K562 (cell line): Measurements from ENCODE around the gene CCL5. TPM values are rescaled to one million over a fixed set of nuclear protein-coding genes. Genes with fewer than 3 reads are reported as not detected.

Experiments used
- DDX20 ChIP-seq: fragments of 450-650 bp; IDR thresholded peaks from 2 replicates; pipeline ENCODE4 v1.6.1; 2016; ENCODE audit warnings: missing genetic modification characterization, low read depth, mild to moderate bottlenecking, missing compliant biosample characterization, moderate library complexity
- ELF2 ChIP-seq: fragments of 250-450 bp; sonication (Bioruptor Pico); IDR thresholded peaks from 2 replicates; pipeline ENCODE4 v1.5.0; 2021; ENCODE audit warnings: mild to moderate bottlenecking
- HINFP ChIP-seq: fragments of 450-650 bp; conservative IDR thresholded peaks from 2 replicates; pipeline ENCODE4 v1.6.1; 2016; ENCODE audit warnings: missing genetic modification characterization, low read depth, mild to moderate bottlenecking, control low read depth, missing compliant biosample characterization
- HNRNPUL1 ChIP-seq: fragments of 200-400 bp; formaldehyde crosslinking; IDR thresholded peaks from 2 replicates; pipeline ENCODE4 v1.6.1; 2017; ENCODE audit warnings: low read length
- MEF2D ChIP-seq: conservative IDR thresholded peaks from 2 replicates; pipeline ENCODE4 v1.6.1; 2016; ENCODE audit warnings: low read depth, missing genetic modification characterization, missing compliant biosample characterization
- NR2C2 ChIP-seq, 2 experiments: fragments of 200-800 bp in 1 of 2; sonication (Bioruptor generic) in 1 of 2; sonication (generic) in 1 of 2; formaldehyde crosslinking in 1 of 2; IDR thresholded peaks; 2 replicates each; pipeline versions ENCODE4 v1.6.1 to v1.8.0; 2016 to 2022; ENCODE audit warnings: mild to moderate bottlenecking in 1 of 2, missing compliant biosample characterization in 1 of 2, missing genetic modification characterization in 1 of 2, missing genetic modification reagents in 1 of 2
- NR4A1 ChIP-seq, 2 experiments: fragments of 250-450 bp in 1 of 2; fragments of 450-650 bp in 1 of 2; sonication (Bioruptor Pico) in 1 of 2; IDR thresholded peaks; 2 replicates each; pipeline versions ENCODE4 v1.4.0 to v1.6.1; 2016 to 2020; ENCODE audit warnings: mild to moderate bottlenecking in 2 of 2, missing compliant biosample characterization in 1 of 2, missing genetic modification characterization in 1 of 2, moderate library complexity in 1 of 2
- PML ChIP-seq: IDR thresholded peaks from 2 replicates; pipeline ENCODE4 v1.6.1; 2012; ENCODE audit warnings: low read length, inconsistent platforms
- SLC30A9 ChIP-seq: fragments of 250-450 bp; sonication (Bioruptor Pico); IDR thresholded peaks from 2 replicates; pipeline ENCODE4 v1.8.0; 2022; ENCODE audit warnings: mild to moderate bottlenecking, moderate library complexity
- SMAD3 ChIP-seq: fragments of 450-650 bp; formaldehyde crosslinking; conservative IDR thresholded peaks from 2 replicates; pipeline ENCODE4 v1.4.0; 2020; ENCODE audit warnings: mild to moderate bottlenecking
- SMAD4 ChIP-seq: fragments of 250-450 bp; sonication (Bioruptor Pico); conservative IDR thresholded peaks from 2 replicates; pipeline ENCODE4 v1.8.0; 2021; ENCODE audit warnings: inconsistent platforms, mild to moderate bottlenecking, moderate library complexity
- SMARCC2 ChIP-seq: fragments of 450-650 bp; IDR thresholded peaks from 2 replicates; pipeline ENCODE4 v1.6.1; 2017; ENCODE audit warnings: antibody characterized with exemption, moderate library complexity, mild to moderate bottlenecking, low read depth
- SRSF1 ChIP-seq: fragments of 200-400 bp; formaldehyde crosslinking; IDR thresholded peaks from 2 replicates; pipeline ENCODE4 v1.6.1; 2017; ENCODE audit warnings: mild to moderate bottlenecking, low read depth, low read length, moderate library complexity
- TAL1 ChIP-seq: fragments of 450-650 bp; IDR thresholded peaks from 2 replicates; pipeline ENCODE4 v1.6.1; 2016; ENCODE audit warnings: mild to moderate bottlenecking
- TCFL5 ChIP-seq: fragments of 250-450 bp; sonication (Bioruptor Pico); conservative IDR thresholded peaks from 2 replicates; pipeline ENCODE4 v1.6.1; 2021; ENCODE audit warnings: mild to moderate bottlenecking, moderate library complexity, matching md5 sums
- TSC22D4 ChIP-seq: fragments of 450-650 bp; IDR thresholded peaks from 2 replicates; pipeline ENCODE4 v1.6.1; 2016; ENCODE audit warnings: missing genetic modification characterization, missing biosample characterization, control low read depth
- ZNF586 ChIP-seq: fragments of 450-650 bp; formaldehyde crosslinking; conservative IDR thresholded peaks from 2 replicates; pipeline ENCODE4 v1.4.0; 2020; ENCODE audit warnings: mild to moderate bottlenecking, moderate library complexity
- polyA plus RNA-seq, 8 experiments: library from polyadenylated mRNA; depleted of rRNA in 4 of 8; stranded (reverse) in 5 of 8; unstranded in 3 of 8; fragments of >200 nt; fragmentation: Nextera tagmentation in 2 of 8; fragmentation: Illumina TruSeq in 1 of 8; extraction: Ambion mirVana in 2 of 8; extraction: Trizol in 1 of 8; gene quantifications; 2 replicates each; pipeline versions ENCODE4 v1.2.1 to v1.2.3, GENCODE V29; 2011 to 2014; ENCODE audit warnings: inconsistent platforms in 1 of 8, missing spikeins in 1 of 8
- total RNA-seq, 7 experiments: library from RNA; depleted of rRNA in 6 of 7; stranded (reverse); fragments of >200 nt in 6 of 7; fragmentation: Illumina TruSeq in 2 of 7; extraction: Trizol in 2 of 7; gene quantifications; 2 replicates each; pipeline versions ENCODE4 v1.2.1 to v1.2.3, GENCODE V29; 2011 to 2021; ENCODE audit warnings: low replicate concordance in 1 of 7
- TF ChIP-seq, protein P1 (sequence below): fragments of 450-650 bp; IDR thresholded peaks from 2 replicates; pipeline ENCODE4 v1.6.1; 2018; ENCODE audit not compliant: partially characterized antibody
- TF ChIP-seq, protein P2 (sequence below): fragments of 450-650 bp; IDR thresholded peaks from 2 replicates; pipeline ENCODE4 v1.7.0; 2016; ENCODE audit warnings: borderline replicate concordance

Gene CCL5
- total and polyA plus RNA-seq, 9 of the 15 experiments (the other 6 are each of a cell fraction or from before 2014, with no cell fraction given) = 0.18 to 0.59 (median 0.45) TPM; not detected in 1

- TF ChIP-seq, protein P1, sequence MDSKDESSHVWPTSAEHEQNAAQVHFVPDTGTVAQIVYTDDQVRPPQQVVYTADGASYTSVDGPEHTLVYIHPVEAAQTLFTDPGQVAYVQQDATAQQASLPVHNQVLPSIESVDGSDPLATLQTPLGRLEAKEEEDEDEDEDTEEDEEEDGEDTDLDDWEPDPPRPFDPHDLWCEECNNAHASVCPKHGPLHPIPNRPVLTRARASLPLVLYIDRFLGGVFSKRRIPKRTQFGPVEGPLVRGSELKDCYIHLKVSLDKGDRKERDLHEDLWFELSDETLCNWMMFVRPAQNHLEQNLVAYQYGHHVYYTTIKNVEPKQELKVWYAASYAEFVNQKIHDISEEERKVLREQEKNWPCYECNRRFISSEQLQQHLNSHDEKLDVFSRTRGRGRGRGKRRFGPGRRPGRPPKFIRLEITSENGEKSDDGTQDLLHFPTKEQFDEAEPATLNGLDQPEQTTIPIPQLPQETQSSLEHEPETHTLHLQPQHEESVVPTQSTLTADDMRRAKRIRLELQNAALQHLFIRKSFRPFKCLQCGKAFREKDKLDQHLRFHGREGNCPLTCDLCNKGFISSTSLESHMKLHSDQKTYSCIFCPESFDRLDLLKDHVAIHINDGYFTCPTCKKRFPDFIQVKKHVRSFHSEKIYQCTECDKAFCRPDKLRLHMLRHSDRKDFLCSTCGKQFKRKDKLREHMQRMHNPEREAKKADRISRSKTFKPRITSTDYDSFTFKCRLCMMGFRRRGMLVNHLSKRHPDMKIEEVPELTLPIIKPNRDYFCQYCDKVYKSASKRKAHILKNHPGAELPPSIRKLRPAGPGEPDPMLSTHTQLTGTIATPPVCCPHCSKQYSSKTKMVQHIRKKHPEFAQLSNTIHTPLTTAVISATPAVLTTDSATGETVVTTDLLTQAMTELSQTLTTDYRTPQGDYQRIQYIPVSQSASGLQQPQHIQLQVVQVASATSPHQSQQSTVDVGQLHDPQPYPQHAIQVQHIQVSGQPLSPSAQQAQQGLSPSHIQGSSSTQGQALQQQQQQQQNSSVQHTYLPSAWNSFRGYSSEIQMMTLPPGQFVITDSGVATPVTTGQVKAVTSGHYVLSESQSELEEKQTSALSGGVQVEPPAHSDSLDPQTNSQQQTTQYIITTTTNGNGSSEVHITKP = peak; percentile 40
- no peak for TF ChIP-seq TAL1
- TF ChIP-seq ELF2 (CRISPR knock-in tag) = no peak
- no peak for TF ChIP-seq NR2C2 (CRISPR knock-in tag; IDR thresholded peaks at IDR 0.05)
- TF ChIP-seq NR2C2 (tag; IDR thresholded peaks at IDR 0.05) = no peak
- no peak for TF ChIP-seq SRSF1
- TF ChIP-seq SMAD3 (CRISPR knock-in tag) = no peak
- TF ChIP-seq HNRNPUL1 = no peak
- TF ChIP-seq TSC22D4 = no peak
- TF ChIP-seq PML = no peak
- TF ChIP-seq DDX20 (tag) = peak; percentile 70
- TF ChIP-seq SLC30A9 (CRISPR knock-in tag) = no peak
- peak; percentile 42; the same call in 1 of the 2 replicates for TF ChIP-seq MEF2D (tag)
- no peak for TF ChIP-seq NR4A1 (CRISPR knock-in tag; IDR thresholded peaks at IDR 0.05)
- 0 out of 2 replicates have a peak, but pooled peaks have one; percentile 33 for TF ChIP-seq NR4A1 (tag; IDR thresholded peaks at IDR 0.05)
- TF ChIP-seq, protein P2, sequence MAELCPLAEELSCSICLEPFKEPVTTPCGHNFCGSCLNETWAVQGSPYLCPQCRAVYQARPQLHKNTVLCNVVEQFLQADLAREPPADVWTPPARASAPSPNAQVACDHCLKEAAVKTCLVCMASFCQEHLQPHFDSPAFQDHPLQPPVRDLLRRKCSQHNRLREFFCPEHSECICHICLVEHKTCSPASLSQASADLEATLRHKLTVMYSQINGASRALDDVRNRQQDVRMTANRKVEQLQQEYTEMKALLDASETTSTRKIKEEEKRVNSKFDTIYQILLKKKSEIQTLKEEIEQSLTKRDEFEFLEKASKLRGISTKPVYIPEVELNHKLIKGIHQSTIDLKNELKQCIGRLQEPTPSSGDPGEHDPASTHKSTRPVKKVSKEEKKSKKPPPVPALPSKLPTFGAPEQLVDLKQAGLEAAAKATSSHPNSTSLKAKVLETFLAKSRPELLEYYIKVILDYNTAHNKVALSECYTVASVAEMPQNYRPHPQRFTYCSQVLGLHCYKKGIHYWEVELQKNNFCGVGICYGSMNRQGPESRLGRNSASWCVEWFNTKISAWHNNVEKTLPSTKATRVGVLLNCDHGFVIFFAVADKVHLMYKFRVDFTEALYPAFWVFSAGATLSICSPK = no peak
- TF ChIP-seq SMAD4 (CRISPR knock-in tag) = 0 out of 2 replicates have a peak, but pooled peaks have one; percentile 21
- TF ChIP-seq HINFP (tag) = 0 out of 2 replicates have a peak, but pooled peaks have one; percentile 56
- TF ChIP-seq TCFL5 = no peak
- no peak for TF ChIP-seq SMARCC2
- no peak for TF ChIP-seq ZNF586
These were observed 9.1 kb upstream of the CCL5 start (continued) for GRCh38 chr17:35889241-35889640.
